B cell (primary cell): ENCODE results near the gene SLCO3A1.

Experiments
- EZH2 ChIP-seq: IDR thresholded peaks from 2 replicates; pipeline ENCODE4 v1.6.1; 2012; ENCODE audit warnings: borderline replicate concordance, low read depth, mild to moderate bottlenecking, moderate library complexity, low read length; ENCODE audit not compliant: insufficient read depth, poor library complexity, severe bottlenecking
- TF ChIP-seq, protein P1 (sequence below): fragments of 200-600 bp; IDR thresholded peaks from one replicate; pipeline ENCODE4 v1.8.0; 2022; ENCODE audit warnings: antibody characterized with exemption, mild to moderate bottlenecking

GRCh38 chr15:91880373-91880772, 26.9 kb downstream of the SLCO3A1 start:
- TF ChIP-seq, protein P1, sequence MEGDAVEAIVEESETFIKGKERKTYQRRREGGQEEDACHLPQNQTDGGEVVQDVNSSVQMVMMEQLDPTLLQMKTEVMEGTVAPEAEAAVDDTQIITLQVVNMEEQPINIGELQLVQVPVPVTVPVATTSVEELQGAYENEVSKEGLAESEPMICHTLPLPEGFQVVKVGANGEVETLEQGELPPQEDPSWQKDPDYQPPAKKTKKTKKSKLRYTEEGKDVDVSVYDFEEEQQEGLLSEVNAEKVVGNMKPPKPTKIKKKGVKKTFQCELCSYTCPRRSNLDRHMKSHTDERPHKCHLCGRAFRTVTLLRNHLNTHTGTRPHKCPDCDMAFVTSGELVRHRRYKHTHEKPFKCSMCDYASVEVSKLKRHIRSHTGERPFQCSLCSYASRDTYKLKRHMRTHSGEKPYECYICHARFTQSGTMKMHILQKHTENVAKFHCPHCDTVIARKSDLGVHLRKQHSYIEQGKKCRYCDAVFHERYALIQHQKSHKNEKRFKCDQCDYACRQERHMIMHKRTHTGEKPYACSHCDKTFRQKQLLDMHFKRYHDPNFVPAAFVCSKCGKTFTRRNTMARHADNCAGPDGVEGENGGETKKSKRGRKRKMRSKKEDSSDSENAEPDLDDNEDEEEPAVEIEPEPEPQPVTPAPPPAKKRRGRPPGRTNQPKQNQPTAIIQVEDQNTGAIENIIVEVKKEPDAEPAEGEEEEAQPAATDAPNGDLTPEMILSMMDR: no peak
- TF ChIP-seq EZH2: no peak
